Ectodermal cell (in vitro differentiated cells): ENCODE results near the gene UPB1.
"Not testable (repeated sequence)": the region's sequence is repeated elsewhere in the genome, so short reads cannot be mapped to it uniquely, and the experiment has no call there.

ENCODE experiments used
- H3K27ac ChIP-seq: 2 replicates; pipeline ENCODE4 v1.7.0; 2013; ENCODE audit warnings: mild to moderate bottlenecking, low read depth, low read length; ENCODE audit not compliant: insufficient read depth, poor library complexity, severe bottlenecking
- H3K27me3 ChIP-seq: 2 replicates; pipeline ENCODE4 v1.7.0; 2013; ENCODE audit warnings: mild to moderate bottlenecking, low read length; ENCODE audit not compliant: insufficient read depth, control insufficient read depth, poor library complexity, severe bottlenecking
- H3K36me3 ChIP-seq: one replicate; pipeline ENCODE4 v1.7.0; 2013; ENCODE audit warnings: low read length; ENCODE audit not compliant: control insufficient read depth, insufficient read depth
- H3K4me1 ChIP-seq: one replicate; pipeline ENCODE4 v1.7.0; 2013; ENCODE audit warnings: low read length; ENCODE audit not compliant: control insufficient read depth, insufficient read depth
- H3K4me3 ChIP-seq: 2 replicates; pipeline ENCODE4 v1.7.0; 2013; ENCODE audit warnings: low read depth, low read length, control low read depth; ENCODE audit not compliant: insufficient read depth
- H3K9me3 ChIP-seq: 2 replicates; pipeline ENCODE4 v1.7.0; 2013; ENCODE audit warnings: mild to moderate bottlenecking, low read length, moderate library complexity; ENCODE audit not compliant: control insufficient read depth
- WGBS, 2 experiments: methylation state at CpG; one replicate each; pipeline ENCODE4 v1.1.7; 2013; ENCODE audit warnings: missing lambda C conversion rate in 2 of 2; 5-methylcytosine and 5-hydroxymethylcytosine counted together

The UPB1 gene

DNA sequence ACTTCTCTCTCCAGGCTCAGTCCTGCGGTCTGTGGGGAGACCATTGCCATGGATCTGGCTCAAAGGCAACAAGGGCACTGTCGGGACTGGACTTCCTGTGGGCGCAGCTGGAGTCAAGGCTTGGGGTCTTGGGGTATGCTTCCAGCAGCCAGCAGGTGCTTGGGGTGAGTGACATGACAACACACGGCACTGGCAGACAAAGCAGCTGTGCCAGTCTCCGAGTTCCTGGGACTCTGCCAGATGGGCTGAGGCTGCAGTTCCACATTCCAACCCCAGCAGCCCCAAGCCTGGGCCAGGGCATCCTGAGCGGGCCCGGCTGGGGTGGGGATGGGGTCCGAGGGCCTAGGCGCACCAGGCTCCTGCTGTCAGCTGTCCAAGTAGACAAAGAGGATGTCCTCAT, 47.5 kb downstream of the UPB1 start:
- no peak overlapping the region for H3K27ac ChIP-seq
- no peaks in the 10 kb centered on the region for H3K4me1 ChIP-seq
- 95 to 96% methylated on average over 9 of the region's 9 CpGs for WGBS, 2 experiments
- H3K4me3 ChIP-seq, result no peak overlapping the region
- no peaks in the 10 kb centered on the region for H3K27me3 ChIP-seq
- H3K9me3 ChIP-seq, result no peaks in the 10 kb centered on the region
- H3K36me3 ChIP-seq, result peaks cover 24% of the 10 kb centered on the region

DNA sequence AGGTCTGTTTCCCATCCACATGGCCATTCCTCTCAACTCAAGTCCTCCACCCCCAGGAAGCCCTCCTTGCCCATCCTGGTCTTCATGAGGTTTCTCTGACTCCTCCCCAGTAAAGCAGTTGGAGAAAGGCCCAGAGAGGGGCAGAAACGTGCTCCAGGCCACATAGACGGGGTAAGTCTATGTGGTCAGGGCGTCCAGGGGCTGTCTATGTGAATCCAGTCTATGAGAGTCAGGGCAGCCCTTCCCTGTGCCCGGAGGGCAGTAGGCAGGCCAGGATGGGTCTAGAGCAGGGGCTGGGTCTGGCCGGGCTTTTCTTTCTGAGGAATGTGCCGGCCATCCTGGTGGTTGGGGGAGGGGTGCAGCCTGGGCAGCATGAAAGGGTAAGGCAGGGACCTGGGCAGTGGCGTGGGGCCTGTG, 48.1 kb downstream of the UPB1 start:
- peaks cover 27% of the 10 kb centered on the region for H3K36me3 ChIP-seq
- no peaks in the 10 kb centered on the region for H3K27me3 ChIP-seq
- H3K4me3 ChIP-seq, result no peak overlapping the region
- H3K9me3 ChIP-seq, result no peaks in the 10 kb centered on the region
- H3K27ac ChIP-seq, result no peak overlapping the region
- no peaks in the 10 kb centered on the region for H3K4me1 ChIP-seq
- WGBS, 2 experiments, result 91 to 93% methylated on average over 7 of the region's 7 CpGs

DNA sequence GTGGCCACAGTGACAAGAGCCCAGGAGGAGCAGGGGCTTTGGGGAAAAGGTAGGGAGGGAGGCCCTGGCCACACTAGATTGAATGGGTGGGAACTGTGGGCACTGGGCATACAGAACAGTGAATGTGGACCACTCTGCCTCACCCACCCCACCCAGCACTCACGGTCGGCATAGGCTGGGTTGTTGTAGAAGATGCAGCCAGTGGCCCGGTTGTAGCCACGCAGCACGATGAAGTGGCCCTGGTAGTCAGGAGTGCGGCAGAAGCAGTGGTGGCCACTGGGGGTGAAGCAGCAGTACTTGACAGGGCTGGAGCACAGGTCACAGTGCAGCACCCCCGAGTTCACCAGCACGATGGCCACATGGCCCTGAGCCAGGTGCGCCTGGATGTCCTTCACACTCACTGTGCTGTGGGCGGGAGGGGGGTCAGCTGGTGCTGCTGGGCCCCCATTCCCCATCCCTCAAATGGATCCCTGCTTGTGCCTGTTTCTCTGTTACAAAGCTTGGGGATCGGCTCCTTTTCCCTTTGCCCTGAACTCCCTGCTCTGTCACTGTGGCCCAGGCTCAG, 48.6 kb downstream of the UPB1 start:
- Histone ChIP-seq H3K27ac (no peak overlapping the region), H3K4me1 (no peaks in the 10 kb centered on the region), H3K27me3 (no peaks in the 10 kb centered on the region), H3K9me3 (no peaks in the 10 kb centered on the region), H3K36me3 (peaks cover 27% of the 10 kb centered on the region), H3K4me3 (no peak overlapping the region)
- WGBS, 2 experiments, result 97% methylated on average over 11 of the region's 11 CpGs

DNA sequence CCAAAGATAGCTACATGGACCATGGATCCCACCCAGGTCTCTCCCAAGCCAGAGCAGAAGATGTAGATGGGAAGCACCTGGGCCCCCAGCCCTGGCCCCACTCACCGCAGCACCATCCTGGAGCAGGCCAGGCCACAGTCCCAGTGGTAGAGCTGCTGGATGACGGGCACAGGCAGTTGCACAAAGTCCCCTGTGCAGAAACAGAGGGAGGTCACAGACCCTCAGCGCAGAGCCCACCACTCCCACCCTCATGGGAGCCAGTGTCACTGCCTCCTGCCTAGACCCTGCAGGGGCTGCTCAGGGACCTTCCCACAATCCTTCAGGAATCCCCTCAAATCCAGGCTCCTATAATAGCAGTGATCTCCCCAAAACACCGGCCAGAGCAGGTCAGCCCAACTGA, 53.7 kb downstream of the UPB1 start:
- WGBS, 2 experiments, result 94 to 97% methylated on average over 4 of the region's 4 CpGs
- peaks cover 7% of the 10 kb centered on the region for H3K36me3 ChIP-seq
- no peaks in the 10 kb centered on the region for H3K9me3 ChIP-seq
- no peaks in the 10 kb centered on the region for H3K27me3 ChIP-seq
- H3K4me3 ChIP-seq, result no peak overlapping the region
- H3K27ac ChIP-seq, result no peak overlapping the region
- peaks cover 7% of the 10 kb centered on the region for H3K4me1 ChIP-seq

DNA sequence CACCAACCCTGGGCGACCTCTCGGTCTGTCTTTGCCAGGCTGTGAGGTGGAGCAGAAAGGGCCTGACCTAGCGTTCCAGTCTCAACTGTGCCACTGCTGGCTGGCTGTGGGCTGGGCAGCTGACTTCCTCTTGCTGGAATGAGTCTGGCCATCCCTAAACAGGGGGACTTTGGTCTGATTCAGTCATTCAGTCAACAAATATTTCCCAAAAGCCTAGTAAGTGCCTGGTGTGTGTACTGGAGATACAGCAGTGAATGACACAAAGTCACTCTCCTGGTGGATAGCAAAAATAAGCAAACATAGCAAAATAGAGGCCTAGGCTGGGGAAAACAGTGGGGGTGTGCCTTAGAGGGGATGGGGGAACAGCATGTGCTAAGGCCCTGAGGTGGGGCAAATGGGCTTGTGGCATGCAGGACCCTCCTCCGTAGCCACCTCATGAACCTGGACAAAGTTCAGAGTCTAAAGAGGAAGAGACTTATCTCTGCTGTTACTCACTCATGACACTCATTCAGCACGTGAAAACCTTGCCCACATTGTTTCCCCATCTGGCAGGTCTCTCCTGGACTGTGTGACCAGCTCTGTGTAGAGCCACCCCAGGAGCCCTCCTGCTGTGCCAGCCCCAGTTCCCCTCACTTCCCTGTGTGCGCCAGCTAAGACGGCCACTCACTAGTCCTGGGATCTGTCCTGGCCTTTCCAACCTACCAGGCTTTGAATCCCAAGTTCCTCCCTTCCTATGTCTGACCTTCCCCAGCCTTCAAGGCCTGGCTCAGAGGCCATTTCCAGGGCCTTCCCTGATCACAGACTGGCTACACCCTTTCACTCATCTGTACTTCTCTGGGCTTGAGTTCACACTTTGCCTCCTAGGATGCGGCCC, 55.1 kb downstream of the UPB1 start:
- H3K9me3 ChIP-seq, result no peaks in the 10 kb centered on the region
- H3K27ac ChIP-seq, result no peak overlapping the region
- WGBS, 2 experiments, result 92 to 96% methylated on average over 8 of the region's 8 CpGs
- no peak overlapping the region for H3K4me3 ChIP-seq
- H3K4me1 ChIP-seq, result peaks cover 9% of the 10 kb centered on the region
- H3K36me3 ChIP-seq, result peaks cover 6% of the 10 kb centered on the region
- no peaks in the 10 kb centered on the region for H3K27me3 ChIP-seq

DNA sequence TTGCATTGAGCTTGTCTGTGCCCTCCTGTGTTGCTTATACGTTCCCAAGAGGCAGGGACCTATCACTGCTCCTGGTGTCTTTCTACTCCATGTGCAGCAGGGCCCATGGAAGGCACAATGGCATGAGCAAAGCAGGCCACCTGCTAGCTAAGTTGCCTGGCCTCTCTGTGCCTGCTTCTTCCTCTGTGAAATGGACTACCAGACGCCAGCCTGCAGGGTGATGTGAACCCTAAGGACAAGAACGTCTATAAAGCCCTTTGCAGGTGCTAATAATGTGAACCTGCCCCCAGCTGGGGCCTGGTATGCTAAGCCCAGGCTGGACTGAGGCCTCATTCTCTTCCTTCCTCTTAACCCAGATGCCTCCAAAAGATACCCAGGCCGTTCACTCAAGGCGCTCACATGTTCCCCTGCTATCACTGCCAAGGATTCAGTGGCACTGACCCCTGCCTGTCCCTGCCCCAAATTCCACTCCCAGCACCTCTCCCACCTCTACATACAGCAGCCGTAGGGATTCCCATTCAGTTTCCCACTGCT, 55.8 kb downstream of the UPB1 start:
- H3K36me3 ChIP-seq, result peaks cover 6% of the 10 kb centered on the region
- H3K4me1 ChIP-seq, result peaks cover 9% of the 10 kb centered on the region
- H3K27ac ChIP-seq, result no peak overlapping the region
- 88 to 91% methylated on average over 6 of the region's 6 CpGs for WGBS, 2 experiments
- no peaks in the 10 kb centered on the region for H3K27me3 ChIP-seq
- H3K9me3 ChIP-seq, result no peaks in the 10 kb centered on the region
- no peak overlapping the region for H3K4me3 ChIP-seq

DNA sequence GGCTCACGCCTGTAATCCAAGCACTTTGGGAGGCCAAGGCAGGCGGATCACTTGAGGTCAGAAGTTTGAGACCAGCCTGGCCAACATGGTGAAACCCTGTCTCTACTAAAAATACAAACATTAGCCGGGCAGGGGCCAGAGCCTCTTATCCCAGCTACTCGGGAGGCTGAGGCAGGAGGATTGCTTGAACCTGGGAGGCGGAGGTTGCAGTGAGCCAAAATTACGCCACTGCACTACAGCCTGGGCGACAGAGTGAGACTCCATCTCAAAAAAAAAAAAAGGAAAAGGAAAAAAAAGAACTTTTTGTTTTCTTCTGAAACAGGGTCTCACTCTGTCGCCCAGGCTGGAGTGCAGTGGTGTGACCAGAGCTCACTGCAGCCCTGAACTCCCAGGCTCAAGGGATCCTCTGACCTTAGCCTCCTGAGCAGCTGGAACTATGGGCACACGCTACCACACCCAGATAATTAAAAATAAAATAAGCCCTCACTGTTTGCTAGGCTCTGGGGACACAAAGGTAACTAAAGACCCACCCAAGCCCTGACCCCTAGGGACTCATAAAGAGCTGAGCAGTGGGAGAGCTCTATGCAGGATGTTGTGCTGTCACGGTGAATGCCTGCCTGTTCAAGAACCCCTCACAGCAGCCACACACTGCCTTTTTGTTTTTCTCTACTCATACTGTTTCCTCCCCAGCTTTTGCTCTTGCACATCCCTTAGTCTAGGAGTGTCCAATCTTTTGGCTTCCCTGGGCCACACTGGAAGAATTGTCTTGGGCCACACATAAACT, 57.6 kb downstream of the UPB1 start:
- WGBS, 2 experiments, result 89 to 91% methylated on average over 10 of the region's 10 CpGs
- peaks cover 12% of the 10 kb centered on the region for H3K4me1 ChIP-seq
- H3K9me3 ChIP-seq, H3K4me3 ChIP-seq, H3K36me3 ChIP-seq, H3K27ac ChIP-seq, H3K27me3 ChIP-seq: not testable (repeated sequence)

DNA sequence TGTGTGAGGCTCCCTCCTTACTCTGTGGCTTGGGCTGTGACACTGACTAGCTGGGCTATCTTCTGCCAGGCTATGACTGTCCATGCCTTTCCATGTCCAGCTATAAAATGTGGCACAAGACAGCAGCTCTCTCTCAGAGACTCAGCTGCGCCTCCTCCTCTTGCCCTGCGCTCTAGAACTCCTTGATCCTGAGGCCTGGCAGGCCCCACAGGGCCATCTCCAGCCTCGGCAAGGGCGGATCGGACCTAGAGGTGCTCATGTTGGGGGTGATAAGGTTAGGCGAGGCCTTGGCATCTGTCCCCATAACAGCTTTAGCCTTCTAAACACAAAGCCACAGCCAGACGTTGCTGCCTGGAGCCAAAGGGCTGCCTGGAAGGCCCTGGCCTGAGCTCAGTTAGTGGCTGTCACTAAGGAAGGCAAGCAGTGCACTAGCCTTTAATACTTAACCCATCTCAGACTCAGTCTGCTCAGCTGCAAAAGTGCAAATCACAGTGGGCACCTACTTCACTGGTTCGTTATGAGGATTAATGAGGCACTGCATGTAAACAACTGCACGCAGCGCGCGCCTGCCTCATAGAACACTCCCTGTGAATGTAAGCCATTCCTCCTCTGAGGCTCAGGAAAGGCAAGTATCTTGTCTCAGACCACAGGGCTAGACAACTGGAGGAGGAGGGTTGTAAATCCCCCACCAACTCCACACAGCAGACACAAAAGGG, 58.6 kb downstream of the UPB1 start:
- Histone ChIP-seq H3K27me3 (no peaks in the 10 kb centered on the region), H3K4me1 (peaks cover 12% of the 10 kb centered on the region), H3K27ac (no peak overlapping the region), H3K9me3 (no peaks in the 10 kb centered on the region), H3K4me3 (peak overlapping the region; percentile 92), H3K36me3 (peaks cover 15% of the 10 kb centered on the region)
- 82 to 88% methylated on average over 11 to 12 of the region's 12 CpGs for WGBS, 2 experiments

DNA sequence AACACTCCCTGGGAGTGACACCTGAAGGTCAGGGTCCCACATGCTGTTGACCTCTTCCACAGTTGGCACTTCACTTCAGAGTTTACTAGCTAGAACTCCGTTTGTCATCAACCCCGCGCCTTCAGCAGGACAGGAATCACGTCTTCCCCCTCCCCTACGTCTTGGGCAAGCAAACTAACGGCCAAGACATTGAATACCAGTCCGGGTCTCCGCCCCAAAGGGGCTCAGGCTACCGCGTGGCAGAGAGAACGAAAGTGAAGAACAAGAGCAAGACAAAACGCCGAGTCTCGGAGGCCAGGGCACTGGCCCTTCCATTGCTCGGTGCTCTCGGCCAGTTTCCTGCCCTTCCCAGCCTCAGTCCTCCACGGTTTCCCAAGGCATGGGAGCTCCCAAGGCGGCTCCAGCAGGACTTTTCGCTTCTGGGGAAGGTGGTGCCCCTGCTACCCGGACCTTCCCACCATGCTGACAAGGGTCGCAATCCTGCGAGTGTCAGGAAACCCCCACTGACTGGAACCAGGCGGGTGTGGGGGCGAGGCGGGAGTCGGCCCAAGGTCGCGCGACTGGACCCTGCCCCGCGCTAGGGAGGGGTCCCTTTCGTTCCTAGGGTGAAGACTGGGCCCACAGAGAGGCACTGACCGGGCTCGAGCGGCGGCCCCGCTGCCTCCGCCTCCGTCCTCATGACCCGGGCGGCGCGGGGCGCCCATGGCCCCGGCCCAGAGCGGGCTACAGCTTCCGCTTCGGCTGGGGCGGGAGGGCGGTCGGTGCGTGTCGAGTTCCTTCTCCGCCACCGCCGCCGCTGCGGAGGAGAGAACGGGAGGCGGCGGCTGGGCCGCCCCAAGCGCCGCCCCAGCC, 59.4 kb downstream of the UPB1 start, which contains the start of gene GUCD1:
Gene GUCD1 (minus strand): TSS at position 826 of the 852 bp plus-strand sequence. CDS start 147 bp downstream, at position 679.
- WGBS, 2 experiments, result 2% methylated on average over 64 of the region's 64 CpGs
- peak within 1 kb of the TSS; percentile 83 for H3K27ac ChIP-seq
- no peaks in the 10 kb centered on the region for H3K9me3 ChIP-seq
- no peaks in the 10 kb centered on the region for H3K27me3 ChIP-seq
- H3K4me1 ChIP-seq, result peaks cover 12% of the 10 kb centered on the region
- H3K4me3 ChIP-seq, result peak within 1 kb of the TSS; percentile 92
- H3K36me3 ChIP-seq, result peaks cover 19% of the 10 kb centered on the region
